Nephron (organoid): ENCODE measurements around the gene ZNF213.
"Not testable (repeated sequence)": the region's sequence is repeated elsewhere in the genome, so short reads cannot be mapped to it uniquely, and the experiment has no call there.

Experiments
- H3K27ac Mint-ChIP-seq, 3 experiments: 2 replicates each; pipeline ENCODE4 v1.8.0; 2020; ENCODE audit warnings: mixed read lengths in 3 of 3, mild to moderate bottlenecking in 2 of 3, moderate library complexity in 1 of 3
- H3K27me3 Mint-ChIP-seq: 2 replicates; pipeline ENCODE4 v1.8.0; 2021; ENCODE audit warnings: low read depth, mild to moderate bottlenecking, moderate library complexity, mixed read lengths
- H3K36me3 Mint-ChIP-seq: 2 replicates; pipeline ENCODE4 v1.8.0; 2020; ENCODE audit warnings: low read depth, mixed read lengths
- H3K4me1 Mint-ChIP-seq: 2 replicates; pipeline ENCODE4 v1.8.0; 2020; ENCODE audit warnings: mixed read lengths
- H3K4me3 Mint-ChIP-seq, 3 experiments: 2 replicates each; pipeline ENCODE4 v1.8.0; 2020; ENCODE audit warnings: mild to moderate bottlenecking in 3 of 3, mixed read lengths in 3 of 3, moderate library complexity in 2 of 3
- H3K9me3 Mint-ChIP-seq: 2 replicates; pipeline ENCODE4 v1.8.0; 2020; ENCODE audit warnings: mixed read lengths
- TF ChIP-seq, protein P1 (sequence below), 3 experiments: fragments of 200-600 bp; sonication (generic); IDR thresholded peaks; one replicate each; pipeline ENCODE4 v1.5.0; 2021; ENCODE audit warnings: antibody characterized with exemption in 3 of 3; ENCODE audit not compliant: unreplicated experiment in 3 of 3

The ZNF213 gene

DNA sequence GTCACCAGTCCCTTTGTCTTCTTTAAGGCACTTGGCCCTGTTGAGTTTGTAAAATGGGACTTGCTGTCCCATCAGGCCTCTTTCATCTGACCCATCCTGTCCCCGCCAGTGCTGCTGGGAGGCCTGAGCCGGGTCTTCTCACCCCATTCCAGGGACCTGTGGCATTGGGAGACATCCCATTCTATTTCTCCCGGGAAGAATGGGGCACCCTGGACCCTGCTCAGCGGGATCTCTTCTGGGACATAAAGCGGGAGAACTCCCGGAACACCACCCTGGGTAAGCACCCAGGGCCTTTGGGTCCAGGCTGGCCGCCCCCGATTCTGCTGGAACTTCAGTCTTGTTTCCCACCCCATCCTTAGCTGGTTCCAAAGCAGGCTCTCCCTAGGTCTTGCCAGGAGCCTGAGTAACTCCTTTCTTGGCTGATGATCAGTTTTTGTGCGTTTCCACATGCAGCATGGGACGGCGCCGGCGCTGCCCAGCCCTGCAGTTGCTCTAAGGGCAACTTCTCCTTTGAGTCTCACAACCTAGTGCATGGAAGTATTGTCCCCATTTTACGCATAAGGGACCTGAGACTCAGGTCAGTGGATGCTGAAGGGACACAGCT, 4.1 kb downstream of the ZNF213 start:
- TF ChIP-seq, protein P1, sequence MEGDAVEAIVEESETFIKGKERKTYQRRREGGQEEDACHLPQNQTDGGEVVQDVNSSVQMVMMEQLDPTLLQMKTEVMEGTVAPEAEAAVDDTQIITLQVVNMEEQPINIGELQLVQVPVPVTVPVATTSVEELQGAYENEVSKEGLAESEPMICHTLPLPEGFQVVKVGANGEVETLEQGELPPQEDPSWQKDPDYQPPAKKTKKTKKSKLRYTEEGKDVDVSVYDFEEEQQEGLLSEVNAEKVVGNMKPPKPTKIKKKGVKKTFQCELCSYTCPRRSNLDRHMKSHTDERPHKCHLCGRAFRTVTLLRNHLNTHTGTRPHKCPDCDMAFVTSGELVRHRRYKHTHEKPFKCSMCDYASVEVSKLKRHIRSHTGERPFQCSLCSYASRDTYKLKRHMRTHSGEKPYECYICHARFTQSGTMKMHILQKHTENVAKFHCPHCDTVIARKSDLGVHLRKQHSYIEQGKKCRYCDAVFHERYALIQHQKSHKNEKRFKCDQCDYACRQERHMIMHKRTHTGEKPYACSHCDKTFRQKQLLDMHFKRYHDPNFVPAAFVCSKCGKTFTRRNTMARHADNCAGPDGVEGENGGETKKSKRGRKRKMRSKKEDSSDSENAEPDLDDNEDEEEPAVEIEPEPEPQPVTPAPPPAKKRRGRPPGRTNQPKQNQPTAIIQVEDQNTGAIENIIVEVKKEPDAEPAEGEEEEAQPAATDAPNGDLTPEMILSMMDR (IDR thresholded peaks at IDR 0.05; ENCODE audit: unreplicated experiment in 3 of 3) = no peak
- peak overlapping the region; percentile 16 to 68 (median 60) for H3K4me3 Mint-ChIP-seq
- H3K27ac Mint-ChIP-seq = no peak overlapping the region
- H3K27me3 Mint-ChIP-seq = no peaks in the 10 kb centered on the region
- peaks cover 10% of the 10 kb centered on the region for H3K36me3 Mint-ChIP-seq
- peaks cover 12% of the 10 kb centered on the region for H3K4me1 Mint-ChIP-seq
- no peaks in the 10 kb centered on the region for H3K9me3 Mint-ChIP-seq

DNA sequence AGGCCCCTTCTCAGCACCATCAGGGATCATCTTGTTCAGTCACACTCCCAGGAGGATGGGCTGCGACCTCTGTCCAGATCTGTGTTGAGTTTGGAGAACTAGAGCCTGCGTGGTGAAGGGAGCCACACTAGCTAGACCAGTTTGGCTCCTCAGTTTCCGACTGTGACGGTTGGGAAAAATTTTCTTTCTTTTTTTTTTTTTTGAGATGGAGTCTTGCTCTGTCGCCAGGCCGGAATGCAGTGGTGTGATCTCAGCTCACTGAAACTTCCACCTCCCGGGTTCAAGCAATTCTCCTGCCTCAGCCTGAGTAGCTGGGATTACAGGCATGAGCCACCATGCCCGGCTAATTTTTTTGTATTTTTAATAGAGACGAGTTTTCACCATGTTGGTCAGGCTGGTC, 4.7 kb downstream of the ZNF213 start:
- H3K36me3 Mint-ChIP-seq, H3K27ac Mint-ChIP-seq, H3K4me3 Mint-ChIP-seq, H3K9me3 Mint-ChIP-seq, H3K4me1 Mint-ChIP-seq, H3K27me3 Mint-ChIP-seq: not testable (repeated sequence)

DNA sequence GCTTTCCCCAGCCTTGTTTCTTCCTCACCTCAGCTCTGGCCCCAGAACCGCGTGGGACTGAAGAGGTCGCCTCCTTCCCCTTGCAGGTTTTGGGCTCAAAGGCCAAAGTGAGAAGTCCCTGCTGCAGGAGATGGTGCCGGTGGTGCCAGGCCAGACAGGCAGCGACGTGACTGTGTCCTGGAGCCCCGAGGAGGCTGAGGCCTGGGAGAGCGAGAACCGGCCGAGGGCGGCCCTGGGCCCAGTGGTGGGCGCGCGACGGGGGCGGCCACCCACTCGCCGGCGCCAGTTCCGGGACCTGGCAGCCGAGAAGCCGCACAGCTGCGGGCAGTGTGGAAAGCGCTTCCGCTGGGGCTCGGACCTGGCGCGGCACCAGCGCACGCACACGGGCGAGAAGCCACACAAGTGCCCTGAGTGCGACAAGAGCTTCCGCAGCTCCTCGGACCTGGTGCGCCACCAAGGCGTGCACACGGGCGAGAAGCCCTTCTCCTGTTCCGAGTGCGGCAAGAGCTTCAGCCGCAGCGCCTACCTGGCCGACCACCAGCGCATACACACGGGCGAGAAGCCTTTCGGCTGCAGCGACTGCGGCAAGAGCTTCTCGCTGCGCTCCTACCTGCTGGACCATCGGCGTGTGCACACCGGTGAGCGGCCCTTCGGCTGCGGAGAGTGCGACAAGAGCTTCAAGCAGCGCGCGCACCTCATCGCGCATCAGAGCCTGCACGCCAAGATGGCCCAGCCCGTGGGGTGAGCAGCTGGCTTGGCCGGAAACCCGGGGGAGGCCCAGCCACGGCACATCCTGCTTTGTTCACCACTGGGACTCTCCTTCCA, 6.0 kb downstream of the ZNF213 start:
- Mint-ChIP-seq H3K9me3 (no peaks in the 10 kb centered on the region), H3K4me3 (no peak overlapping the region), H3K27ac (no peak overlapping the region), H3K4me1 (no peaks in the 10 kb centered on the region), H3K27me3 (peaks cover 6% of the 10 kb centered on the region), H3K36me3 (peaks cover 10% of the 10 kb centered on the region)
- TF ChIP-seq, protein P1 (IDR thresholded peaks at IDR 0.05; ENCODE audit: unreplicated experiment in 3 of 3) = no peak

DNA sequence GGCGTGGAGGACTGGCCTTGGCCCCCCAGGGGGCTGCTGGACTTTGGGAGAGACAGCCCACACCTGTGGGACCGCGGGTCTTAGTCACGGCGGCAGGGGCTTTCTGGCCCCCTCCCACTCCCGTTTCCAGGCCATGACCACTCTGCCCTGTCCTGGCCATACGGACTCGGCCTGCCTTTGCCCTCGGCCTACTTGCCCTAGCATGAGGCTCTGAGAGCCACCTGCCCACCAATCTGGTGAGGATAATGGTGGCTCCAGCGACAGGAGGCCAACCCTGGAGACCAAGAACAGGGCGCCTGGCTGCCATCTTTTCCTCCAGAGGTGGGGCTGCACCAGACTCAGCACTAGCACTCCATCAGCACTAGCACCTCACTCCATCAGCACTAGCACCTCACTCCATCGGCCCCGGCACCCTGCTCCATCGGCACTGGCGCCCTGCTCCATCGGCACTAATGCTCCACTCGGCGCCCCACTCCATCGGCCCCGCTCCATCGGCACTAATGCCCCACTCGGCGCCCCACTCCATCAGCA, 7.0 kb downstream of the ZNF213 start:
- no peaks in the 10 kb centered on the region for H3K4me1 Mint-ChIP-seq
- H3K4me3 Mint-ChIP-seq = peak overlapping the region in 1 of 3 experiments; percentile 18
- no peaks in the 10 kb centered on the region for H3K9me3 Mint-ChIP-seq
- H3K27me3 Mint-ChIP-seq = peaks cover 6% of the 10 kb centered on the region
- no peak overlapping the region for H3K27ac Mint-ChIP-seq
- peaks cover 10% of the 10 kb centered on the region for H3K36me3 Mint-ChIP-seq
- TF ChIP-seq, protein P1 (IDR thresholded peaks at IDR 0.05; ENCODE audit: unreplicated experiment in 3 of 3) = no peak

DNA sequence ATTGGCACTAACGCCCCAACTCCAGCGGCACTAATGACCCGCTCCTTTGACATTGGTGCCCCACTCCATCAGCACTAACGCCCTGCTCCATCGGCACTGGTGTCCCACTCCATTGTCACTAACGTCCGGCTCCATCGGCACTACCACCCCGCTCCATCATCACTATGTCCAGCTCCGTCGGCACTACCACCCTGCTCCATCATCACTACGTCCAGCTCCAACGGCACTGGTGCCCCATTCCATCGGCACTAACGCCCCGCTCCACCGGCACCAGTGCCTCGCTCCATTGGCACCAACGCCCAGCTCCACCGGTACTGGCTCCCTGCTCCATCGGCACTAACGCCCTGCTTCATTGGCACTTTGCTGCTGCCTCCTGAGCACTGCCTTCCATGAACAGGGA, 7.5 kb downstream of the ZNF213 start:
- peak overlapping the region in 1 of 3 experiments; percentile 18 for H3K4me3 Mint-ChIP-seq
- no peaks in the 10 kb centered on the region for H3K9me3 Mint-ChIP-seq
- no peaks in the 10 kb centered on the region for H3K4me1 Mint-ChIP-seq
- peaks cover 6% of the 10 kb centered on the region for H3K27me3 Mint-ChIP-seq
- TF ChIP-seq, protein P1 (IDR thresholded peaks at IDR 0.05; ENCODE audit: unreplicated experiment in 3 of 3) = no peak
- H3K27ac Mint-ChIP-seq = no peak overlapping the region
- peaks cover 10% of the 10 kb centered on the region for H3K36me3 Mint-ChIP-seq

DNA sequence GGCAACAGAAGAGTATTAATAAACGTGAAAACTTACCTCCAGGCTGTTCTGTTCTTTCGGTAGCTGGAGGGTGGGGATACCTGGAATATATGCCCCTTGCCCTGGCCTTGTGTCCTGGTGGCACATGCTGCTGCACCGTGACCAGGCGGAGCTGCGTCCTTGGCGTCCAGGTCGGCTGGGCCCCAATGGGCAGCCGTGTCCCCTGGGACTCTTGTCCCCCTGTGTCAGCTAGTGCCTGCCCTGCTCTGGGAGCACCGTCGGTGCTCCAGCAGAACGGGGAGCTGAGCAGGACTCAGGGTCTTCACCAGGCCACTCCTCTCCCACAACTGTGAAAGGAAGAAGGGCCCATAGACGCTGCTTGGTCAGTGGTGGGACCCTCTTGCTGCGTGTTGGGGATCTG, 7.9 kb downstream of the ZNF213 start:
- peaks cover 10% of the 10 kb centered on the region for H3K27me3 Mint-ChIP-seq
- H3K4me1 Mint-ChIP-seq = no peaks in the 10 kb centered on the region
- H3K9me3 Mint-ChIP-seq = no peaks in the 10 kb centered on the region
- H3K36me3 Mint-ChIP-seq = peaks cover 10% of the 10 kb centered on the region
- H3K27ac Mint-ChIP-seq = no peak overlapping the region
- TF ChIP-seq, protein P1 (IDR thresholded peaks at IDR 0.05; ENCODE audit: unreplicated experiment in 3 of 3) = no peak
- no peak overlapping the region for H3K4me3 Mint-ChIP-seq
